Measurements from ENCODE around the gene TRAPPC8.
A peak's percentile ranks its signal among the peaks of the same experiment; 100 is the strongest.
"Not testable (repeated sequence)": the region's sequence is repeated elsewhere in the genome, so short reads cannot be mapped to it uniquely, and the experiment has no call there.

The TRAPPC8 gene

GRCh38 chr18:31857526-31858106 is 85.3 kb downstream of the TRAPPC8 start:
- no peak for DNase-seq (ENCODE audit: low spot score)

DNA sequence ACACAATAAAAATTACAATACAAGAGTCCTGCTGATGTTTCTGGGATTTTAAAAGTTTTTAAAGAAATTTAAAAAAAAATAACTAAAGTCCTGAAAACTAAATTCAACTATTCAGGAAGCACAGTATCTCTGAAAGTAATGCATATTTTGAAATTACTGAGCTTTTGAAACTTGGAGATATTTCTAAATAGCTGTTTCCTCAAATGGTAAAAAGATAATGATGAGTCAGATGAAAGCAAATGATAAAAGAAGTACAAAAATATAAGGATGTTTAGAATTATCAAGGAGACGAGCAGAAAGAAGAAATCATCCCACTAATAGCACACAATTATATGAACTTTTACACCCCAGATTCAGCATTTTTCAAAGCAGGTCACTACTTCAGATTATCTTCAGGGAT is 92.1 kb downstream of the TRAPPC8 start:
- DNase-seq (ENCODE audit: low spot score), result no peak

- DNase-seq (ENCODE audit: low spot score), result no peak
Observed at GRCh38 chr18:31840499-31840898, 102.4 kb downstream of the TRAPPC8 start.

GRCh38 chr18:31837879-31838278 is 105.0 kb downstream of the TRAPPC8 start:
- DNase-seq (ENCODE audit: low spot score), result no peak

- no peak for DNase-seq (ENCODE audit: low spot score)
Observed at GRCh38 chr18:31835528-31836133, 107.3 kb downstream of the TRAPPC8 start.

GRCh38 chr18:31831903-31832302 is 111.0 kb downstream of the TRAPPC8 start:
- DNase-seq (ENCODE audit: low spot score), result no peak

- DNase-seq (ENCODE audit: low spot score), result no peak
Observed at GRCh38 chr18:31830686-31831085, 112.2 kb downstream of the TRAPPC8 start.

DNA sequence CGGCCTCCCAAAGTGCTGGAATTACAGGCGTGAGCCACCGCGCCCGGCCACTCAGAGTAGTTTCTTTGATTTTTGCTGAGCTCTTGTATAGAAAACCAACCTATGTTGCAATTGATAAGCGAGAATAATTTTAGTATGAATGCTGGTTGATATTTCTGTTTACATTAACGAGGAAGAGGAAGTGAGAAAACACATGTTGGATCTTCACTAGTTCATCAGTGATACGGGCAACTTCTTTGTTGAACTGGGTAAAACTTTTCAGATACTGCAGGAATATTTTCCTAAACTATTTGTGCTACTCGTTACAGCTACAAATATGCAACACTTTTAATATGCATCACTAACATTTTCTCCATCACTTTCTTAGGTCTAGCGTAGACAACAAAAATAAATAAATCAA is 114.3 kb downstream of the TRAPPC8 start:
- no peak for DNase-seq (ENCODE audit: low spot score)

DNA sequence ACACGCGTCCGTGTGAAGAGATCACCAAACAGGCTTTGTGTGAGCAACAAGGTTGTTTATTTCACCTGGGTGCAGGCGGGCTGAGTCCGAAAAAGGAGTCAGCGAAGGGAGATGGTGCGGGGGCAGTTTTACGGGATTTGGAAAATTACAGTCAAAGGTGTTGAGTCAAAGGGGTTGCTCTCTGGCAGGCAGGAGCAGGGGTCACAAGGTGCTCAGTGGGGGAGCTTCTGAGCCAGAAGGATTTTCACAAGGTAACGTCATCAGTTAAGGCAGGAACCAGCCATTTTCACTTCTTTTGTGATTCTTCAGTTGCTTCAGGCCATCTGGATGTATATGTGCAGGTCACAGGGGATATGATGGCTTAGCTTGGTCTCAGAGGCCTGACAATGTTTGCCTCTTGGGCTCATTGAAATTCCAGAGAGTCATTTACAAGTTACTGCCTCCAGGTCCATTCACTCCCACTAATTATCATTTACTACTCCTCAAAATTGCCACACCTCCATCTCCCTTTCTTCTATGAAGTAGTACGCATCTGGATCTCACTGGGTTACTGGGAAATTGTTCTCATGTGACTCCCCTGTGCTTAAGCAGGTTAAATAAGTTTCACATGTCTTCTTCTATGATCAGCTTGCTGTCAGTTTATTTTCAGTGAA is 116.1 kb downstream of the TRAPPC8 start:
- DNase-seq (ENCODE audit: low spot score), result not testable (repeated sequence)

- no peak for DNase-seq (ENCODE audit: low spot score)
Observed at GRCh38 chr18:31825772-31826171, 117.2 kb downstream of the TRAPPC8 start.

GRCh38 chr18:31821545-31822171 is 121.3 kb downstream of the TRAPPC8 start:
- DNase-seq (ENCODE audit: low spot score), result no peak

DNA sequence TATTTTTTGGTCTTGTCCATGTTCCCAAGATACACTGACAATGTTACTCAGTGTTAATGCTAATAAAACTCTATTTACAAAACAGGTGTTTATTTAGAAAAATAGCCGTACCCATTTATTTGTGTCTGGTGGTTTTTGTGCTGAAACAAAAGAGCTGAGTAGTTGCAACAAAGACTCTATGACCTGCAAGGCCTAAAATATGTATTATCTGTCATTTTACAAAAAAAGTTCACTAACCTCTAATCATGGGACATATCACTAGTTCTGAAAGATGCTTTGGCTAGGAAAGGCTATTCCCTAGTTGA is 123.1 kb downstream of the TRAPPC8 start:
- DNase-seq (ENCODE audit: low spot score), result no peak

GRCh38 chr18:31819106-31819924 is 123.6 kb downstream of the TRAPPC8 start:
- peak; percentile 49 for DNase-seq (ENCODE audit: low spot score)

DNA sequence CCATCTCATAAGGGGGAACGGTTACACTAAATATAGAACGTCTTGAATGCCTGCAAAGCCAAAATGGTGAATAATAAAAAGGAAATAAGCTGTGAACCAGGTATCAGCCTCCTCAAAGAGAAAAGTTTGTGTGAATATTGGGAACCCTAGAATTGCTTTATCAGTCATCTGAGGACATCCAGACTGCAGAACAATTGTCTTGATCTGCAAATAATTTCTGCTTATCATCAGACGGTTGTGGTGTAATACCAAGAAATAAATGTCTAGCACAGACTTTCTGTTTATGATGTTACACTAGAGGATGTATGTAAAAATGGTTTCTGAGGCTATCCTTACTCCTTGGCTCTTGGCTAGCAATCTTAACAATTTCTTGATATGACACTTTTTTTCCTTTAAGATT is 128.8 kb downstream of the TRAPPC8 start:
- DNase-seq (ENCODE audit: low spot score), result no peak

DNA sequence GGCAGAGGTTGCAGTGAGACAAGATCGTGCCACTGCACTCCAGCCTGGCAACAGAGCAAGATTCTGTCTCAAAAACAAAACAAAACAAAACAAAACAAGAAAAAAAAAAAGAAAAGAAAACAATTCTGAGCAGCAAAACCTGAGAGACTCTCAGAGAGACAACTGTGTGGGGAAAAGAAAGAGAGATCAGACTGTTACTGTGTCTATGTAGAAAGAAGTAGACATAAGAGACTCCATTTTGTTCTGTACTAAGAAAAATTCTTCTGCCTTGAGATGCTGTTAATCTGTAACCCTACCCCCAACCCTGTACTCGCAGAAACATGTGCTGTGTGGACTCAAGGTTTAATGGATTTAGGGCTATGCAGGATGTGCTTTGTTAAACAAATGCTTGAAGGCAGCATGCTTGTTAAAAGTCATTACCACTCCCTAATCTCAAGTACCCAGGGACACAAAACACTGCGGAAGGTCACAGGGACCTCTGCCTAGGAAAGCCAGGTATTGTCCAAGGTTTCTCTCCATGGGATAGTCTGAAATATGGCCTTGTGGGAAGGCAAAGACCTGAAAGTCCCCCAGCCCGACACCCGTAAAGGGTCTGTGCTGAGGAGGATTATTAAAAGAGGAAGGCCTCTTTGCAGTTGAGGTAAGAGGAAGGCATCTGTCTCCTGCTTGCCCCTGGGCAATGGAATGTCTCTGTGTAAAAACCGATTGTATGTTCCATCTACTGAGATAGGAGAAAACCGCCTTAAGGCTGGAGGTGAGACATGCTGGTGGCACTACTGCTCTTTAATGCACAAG is 132.4 kb downstream of the TRAPPC8 start:
- not testable (repeated sequence) for DNase-seq (ENCODE audit: low spot score)

GRCh38 chr18:31809049-31809448 is 133.9 kb downstream of the TRAPPC8 start:
- DNase-seq (ENCODE audit: low spot score), result not testable (repeated sequence)

- DNase-seq (ENCODE audit: low spot score), result no peak
Observed at GRCh38 chr18:31801078-31801477, 141.8 kb downstream of the TRAPPC8 start.

GRCh38 chr18:31799257-31799656 is 143.7 kb downstream of the TRAPPC8 start:
- DNase-seq (ENCODE audit: low spot score), result not testable (repeated sequence)

- DNase-seq (ENCODE audit: low spot score), result no peak
Observed at GRCh38 chr18:31798399-31798798, 144.5 kb downstream of the TRAPPC8 start.

- DNase-seq (ENCODE audit: low spot score), result no peak
Observed at GRCh38 chr18:31795747-31796146, 147.2 kb downstream of the TRAPPC8 start.

DNA sequence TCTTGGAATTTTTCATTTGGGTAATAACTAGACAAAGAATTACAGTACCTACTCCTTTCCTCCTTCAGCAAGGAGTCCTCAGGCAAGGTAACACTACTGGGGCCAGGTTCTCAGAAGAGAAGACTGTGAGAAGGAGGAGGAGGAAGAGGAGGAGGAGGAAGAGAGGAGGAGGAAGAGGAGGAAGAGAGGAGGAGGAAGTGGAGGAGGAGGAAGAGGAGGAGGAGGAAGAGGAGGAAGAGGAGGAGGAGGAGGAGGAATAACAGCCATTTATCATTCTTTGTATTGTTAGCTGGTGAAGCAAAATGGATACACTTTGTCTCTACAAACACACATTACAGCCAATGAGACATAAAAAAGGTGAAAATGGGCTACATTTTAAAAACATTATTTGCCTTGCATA is 149.4 kb downstream of the TRAPPC8 start:
- DNase-seq (ENCODE audit: low spot score), result no peak

DNA sequence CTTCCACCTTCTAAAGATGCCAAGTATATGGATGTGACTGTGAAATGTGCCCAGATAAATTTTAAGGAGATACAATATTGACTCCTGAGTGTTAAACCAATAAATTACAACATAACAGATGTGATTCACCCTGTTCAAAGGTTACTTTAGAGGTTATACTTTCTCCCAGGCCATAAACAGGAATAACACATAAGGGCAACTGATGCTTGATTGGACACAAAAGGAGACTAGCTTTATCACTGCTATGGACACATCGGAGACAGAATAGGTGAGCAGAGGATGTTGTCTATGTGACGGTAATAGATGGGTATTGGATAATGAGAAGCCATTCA is 150.4 kb downstream of the TRAPPC8 start:
- no peak for DNase-seq (ENCODE audit: low spot score)
